Caco-2 (cell line): ENCODE results near the gene GRK6. TPM values are rescaled to one million over a fixed set of nuclear protein-coding genes. Genes with fewer than 3 reads are reported as not detected.

Source experiments
- BruUV-seq: library from RNA; stranded (reverse); fragments of 400-500 nt; replicated peaks from 2 replicates; lab custom pipeline; 2021; lab: Mats Ljungman, UMichigan
- CTCF ChIA-PET: fragments of 300-600 bp; sonication (Branson Sonifier 250); formaldehyde crosslinking; loops from one replicate; lab custom pipeline; 2022; ENCODE audit warnings: antibody characterized with exemption; lab: Charles Lee
- POLR2A ChIA-PET: fragments of 300-600 bp; sonication (Branson Sonifier 250); formaldehyde crosslinking; loops from one replicate; lab custom pipeline; 2022; ENCODE audit warnings: antibody characterized with exemption; lab: Charles Lee
- DNase-seq, 2 experiments: peaks; one replicate each; pipeline versions ENCODE4 v3.0.0 to v3.0.0-alpha.2; 2020 to 2022
- H3K27me3 ChIP-seq: replicated peaks from 2 replicates; pipeline ENCODE4 v1.6.0; 2011; ENCODE audit warnings: low read length; ENCODE audit not compliant: control insufficient read depth, insufficient read depth
- H3K36me3 ChIP-seq: 2 replicates; pipeline ENCODE4 v1.5.1; 2011; ENCODE audit warnings: low read length; ENCODE audit not compliant: control insufficient read depth, insufficient read depth
- H3K4me1 ChIP-seq: fragments of 250-450 bp; sonication (Bioruptor Pico); 2 replicates; pipeline ENCODE4 v1.5.1; 2020; ENCODE audit warnings: mild to moderate bottlenecking
- H3K4me3 ChIP-seq: 2 replicates; pipeline ENCODE4 v1.5.1; 2011; ENCODE audit warnings: low read depth, mild to moderate bottlenecking, control low read depth, low read length
- H3K9me3 ChIP-seq: fragments of 250-450 bp; sonication (Bioruptor Pico); 2 replicates; pipeline ENCODE4 v1.5.1; 2020; ENCODE audit warnings: mild to moderate bottlenecking, moderate library complexity
- H3K27ac Mint-ChIP-seq: one replicate; pipeline ENCODE4 v1.8.0; 2022; ENCODE audit warnings: mixed read lengths; ENCODE audit not compliant: unreplicated experiment
- H3K27me3 Mint-ChIP-seq: one replicate; pipeline ENCODE4 v1.8.0; 2022; ENCODE audit warnings: mixed read lengths; ENCODE audit not compliant: insufficient read depth, unreplicated experiment
- H3K36me3 Mint-ChIP-seq: one replicate; pipeline ENCODE4 v1.8.0; 2022; ENCODE audit warnings: mild to moderate bottlenecking, mixed read lengths; ENCODE audit not compliant: insufficient read depth, unreplicated experiment
- H3K4me1 Mint-ChIP-seq: one replicate; pipeline ENCODE4 v1.8.0; 2022; ENCODE audit warnings: low read depth, mixed read lengths; ENCODE audit not compliant: unreplicated experiment
- H3K4me3 Mint-ChIP-seq: one replicate; pipeline ENCODE4 v1.8.0; 2022; ENCODE audit warnings: mild to moderate bottlenecking, moderate library complexity, mixed read lengths; ENCODE audit not compliant: unreplicated experiment
- H3K9me3 Mint-ChIP-seq: one replicate; pipeline ENCODE4 v1.8.0; 2022; ENCODE audit warnings: mixed read lengths; ENCODE audit not compliant: unreplicated experiment
- CTCF ChIP-seq, 2 experiments: fragments of 200-600 bp in 1 of 2; IDR thresholded peaks; 1 replicate in 1 of 2; 2 replicates in 1 of 2; pipeline versions ENCODE4 v1.5.1 to v1.8.0; 2011 to 2022; ENCODE audit warnings: antibody characterized with exemption in 1 of 2, control low read depth in 1 of 2, inconsistent platforms in 1 of 2, low read depth in 1 of 2, low read length in 1 of 2, mild to moderate bottlenecking in 1 of 2, moderate library complexity in 1 of 2; ENCODE audit not compliant: insufficient read depth in 1 of 2, severe bottlenecking in 1 of 2, unreplicated experiment in 1 of 2
- intact Hi-C: fragments of 100-400 bp; cut with micrococcal nuclease; formaldehyde crosslinking; loops from one replicate; pipeline ENCODE4 v1.10.0; 2022; ENCODE audit not compliant: unreplicated experiment
- total RNA-seq: library from RNA; stranded (reverse); gene quantifications from 2 replicates; pipeline ENCODE4 v1.2.3, GENCODE V29; 2022

Gene GRK6
- total RNA-seq, 1 experiment from 2014 or later, result 71.9 TPM

GRCh38 chr5:177448244-177448950 lies 21.9 kb downstream of the GRK6 start:
- Histone ChIP-seq H3K36me3 (no peaks in the 10 kb centered on the region; the same call in none of the 2 replicates), H3K4me1 (peaks cover 6% of the 10 kb centered on the region; the same call in 1 of the 2 replicates), H3K27me3 (no peaks in the 10 kb centered on the region), H3K4me3 (no peak overlapping the region), H3K9me3 (no peaks in the 10 kb centered on the region)
- ChIA-PET CTCF (interaction anchor here (0.5 to 6.4 kb wide), 5 partner anchors 45 to 78 kb away, joined by 3 to 78 read pairs (median 5); no protein-coding TSS in a partner anchor), POLR2A (interaction anchor here (1.5 to 2.4 kb wide), 2 partner anchors 22 to 46 kb away, joined by 4 to 13 read pairs; partner anchors contain the start of gene GRK6)
- DNase-seq, result no peak
- Mint-ChIP-seq H3K36me3 (peaks cover 53% of the 10 kb centered on the region), H3K9me3 (no peaks in the 10 kb centered on the region), H3K4me1 (peaks cover 8% of the 10 kb centered on the region), H3K27me3 (peaks cover 6% of the 10 kb centered on the region), H3K27ac (peak overlapping the region; percentile 2), H3K4me3 (peak overlapping the region; percentile 70)
- no TSS peak for BruUV-seq
- no peak for TF ChIP-seq CTCF (IDR thresholded peaks at IDR 0.05; ENCODE audit: insufficient read depth in 1 of 2, low read depth in 1 of 2, low read length in 1 of 2, severe bottlenecking in 1 of 2, unreplicated experiment in 1 of 2)
- intact Hi-C loops, result no loop called here

- no peak for TF ChIP-seq CTCF (IDR thresholded peaks at IDR 0.05; ENCODE audit: insufficient read depth in 1 of 2, low read depth in 1 of 2, low read length in 1 of 2, severe bottlenecking in 1 of 2, unreplicated experiment in 1 of 2)
- Histone ChIP-seq H3K4me3 (no peak overlapping the region), H3K9me3 (no peaks in the 10 kb centered on the region), H3K36me3 (no peaks in the 10 kb centered on the region; the same call in 1 of the 2 replicates), H3K27me3 (no peaks in the 10 kb centered on the region), H3K4me1 (peaks cover 12% of the 10 kb centered on the region)
- BruUV-seq, result no TSS peak
- H3K4me3 Mint-ChIP-seq, result no peak overlapping the region
- H3K27me3 Mint-ChIP-seq, result peaks cover 6% of the 10 kb centered on the region
- H3K9me3 Mint-ChIP-seq, result no peaks in the 10 kb centered on the region
- peaks cover 52% of the 10 kb centered on the region for H3K36me3 Mint-ChIP-seq
- POLR2A ChIA-PET, result interaction anchor here (1.5 to 2.4 kb wide), 2 partner anchors 23 to 47 kb away, joined by 4 to 13 read pairs; partner anchors contain the start of gene GRK6
- H3K4me1 Mint-ChIP-seq, result peaks cover 11% of the 10 kb centered on the region
- CTCF ChIA-PET, result interaction anchor here (0.6 to 6.5 kb wide), 5 partner anchors 46 to 125 kb away, joined by 3 to 110 read pairs (median 5); no protein-coding TSS in a partner anchor
- no peak for DNase-seq
- no peak overlapping the region for H3K27ac Mint-ChIP-seq
- intact Hi-C loops, result no loop called here
These were observed 22.9 kb downstream of the GRK6 start for GRCh38 chr5:177449140-177450061.
